Liver (tissue), 9 donors: ENCODE results near the gene CLCN4. TPM values are rescaled to one million over a fixed set of nuclear protein-coding genes. Genes with fewer than 3 reads are reported as not detected.
A peak's percentile ranks its signal among the peaks of the same experiment; 100 is the strongest.

Experiments
- DNase-seq: peaks from one replicate; pipeline ENCODE4 v3.0.0-alpha.2; 2017; ENCODE audit warnings: low spot score
- H3K27ac ChIP-seq, 2 donors: one replicate each; pipeline ENCODE4 v1.7.0; 2013; ENCODE audit warnings: inconsistent platforms in 2 of 2, low read length in 2 of 2, control low read depth in 1 of 2, low read depth in 1 of 2, mild to moderate bottlenecking in 1 of 2
- H3K27me3 ChIP-seq, 4 donors: one replicate each; pipeline versions ENCODE4 v1.6.1 to v1.7.0; 2013; ENCODE audit warnings: low read length in 3 of 4, inconsistent platforms in 1 of 4, mild to moderate bottlenecking in 1 of 4, moderate library complexity in 1 of 4; ENCODE audit not compliant: control insufficient read depth in 4 of 4, insufficient read depth in 4 of 4
- H3K36me3 ChIP-seq, 4 donors: one replicate each; pipeline versions ENCODE4 v1.6.1 to v1.7.0; 2013; ENCODE audit warnings: low read length in 3 of 4, mild to moderate bottlenecking in 3 of 4, low read depth in 1 of 4, moderate library complexity in 1 of 4; ENCODE audit not compliant: control insufficient read depth in 4 of 4, insufficient read depth in 3 of 4
- H3K4me1 ChIP-seq, 4 donors: one replicate each; pipeline versions ENCODE4 v1.6.1 to v1.7.0; 2013; ENCODE audit warnings: low read length in 3 of 4, mild to moderate bottlenecking in 3 of 4, moderate library complexity in 1 of 4; ENCODE audit not compliant: control insufficient read depth in 4 of 4, insufficient read depth in 4 of 4
- H3K4me3 ChIP-seq, 3 donors: one replicate each; pipeline versions ENCODE4 v1.6.1 to v1.7.0; 2013; ENCODE audit warnings: low read length in 3 of 3, control low read depth in 1 of 3, low read depth in 1 of 3, mild to moderate bottlenecking in 1 of 3
- H3K9ac ChIP-seq, 2 donors: one replicate each; pipeline ENCODE4 v1.7.0; 2013; ENCODE audit warnings: low read length in 2 of 2, mild to moderate bottlenecking in 2 of 2, moderate library complexity in 2 of 2, control low read depth in 1 of 2, low read depth in 1 of 2
- H3K9me3 ChIP-seq, 4 donors: one replicate each; pipeline versions ENCODE4 v1.6.1 to v1.7.0; 2013; ENCODE audit warnings: low read length in 3 of 4; ENCODE audit not compliant: control insufficient read depth in 4 of 4
- ATF3 ChIP-seq: IDR thresholded peaks from 2 replicates; pipeline ENCODE4 v1.6.1; 2016; ENCODE audit warnings: antibody characterized with exemption
- EGR1 ChIP-seq, 2 donors: IDR thresholded peaks; 2 replicates each; pipeline ENCODE4 v1.6.1; 2016 to 2018; ENCODE audit warnings: antibody characterized with exemption in 2 of 2, low read depth in 2 of 2
- FOXA1 ChIP-seq: IDR thresholded peaks from 2 replicates; pipeline ENCODE4 v1.6.1; 2016; ENCODE audit warnings: antibody characterized with exemption
- HNF4A ChIP-seq, 2 donors: conservative IDR thresholded peaks; 2 replicates each; pipeline ENCODE4 v1.6.1; 2016; ENCODE audit warnings: antibody characterized with exemption in 2 of 2, mild to moderate bottlenecking in 2 of 2
- HNF4G ChIP-seq: IDR thresholded peaks from 2 replicates; pipeline ENCODE4 v1.6.1; 2016; ENCODE audit warnings: antibody characterized with exemption
- JUND ChIP-seq, 2 donors: IDR thresholded peaks; 2 replicates each; pipeline ENCODE4 v1.6.1; 2016; ENCODE audit warnings: antibody characterized with exemption in 2 of 2
- MAX ChIP-seq: IDR thresholded peaks from 2 replicates; pipeline ENCODE4 v1.6.1; 2016; ENCODE audit warnings: antibody characterized with exemption
- NR2F2 ChIP-seq: IDR thresholded peaks from 2 replicates; pipeline ENCODE4 v1.6.1; 2016; ENCODE audit warnings: antibody characterized with exemption
- RAD21 ChIP-seq, 2 donors: IDR thresholded peaks; 2 replicates each; pipeline ENCODE4 v1.6.1; 2016; ENCODE audit warnings: antibody characterized with exemption in 2 of 2, mild to moderate bottlenecking in 2 of 2
- REST ChIP-seq: IDR thresholded peaks from 2 replicates; pipeline ENCODE4 v1.6.1; 2016; ENCODE audit warnings: antibody characterized with exemption, mild to moderate bottlenecking
- RXRA ChIP-seq, 2 donors: IDR thresholded peaks; 2 replicates each; pipeline ENCODE4 v1.6.1; 2017 to 2018; ENCODE audit warnings: antibody characterized with exemption in 2 of 2, mild to moderate bottlenecking in 1 of 2
- SP1 ChIP-seq: IDR thresholded peaks from 2 replicates; pipeline ENCODE4 v1.6.1; 2018; ENCODE audit warnings: antibody characterized with exemption, mild to moderate bottlenecking
- TAF1 ChIP-seq: conservative IDR thresholded peaks from 2 replicates; pipeline ENCODE4 v1.6.1; 2016; ENCODE audit warnings: antibody characterized with exemption, mild to moderate bottlenecking
- YY1 ChIP-seq: IDR thresholded peaks from 2 replicates; pipeline ENCODE4 v1.6.1; 2016; ENCODE audit warnings: antibody characterized with exemption, mild to moderate bottlenecking
- ZBTB33 ChIP-seq: IDR thresholded peaks from 2 replicates; pipeline ENCODE4 v1.6.1; 2016; ENCODE audit warnings: antibody characterized with exemption
- WGBS: extraction: QIAGEN DNeasy Blood & Tissue Kit; methylation state at CpG from one replicate; pipeline ENCODE4 v1.1.7; 2013; 5-methylcytosine and 5-hydroxymethylcytosine counted together
- polyA plus RNA-seq, 2 donors: library from polyadenylated mRNA; stranded (reverse) in 1 of 2; unstranded in 1 of 2; fragments of 200-250 nt in 1 of 2; fragments of >200 nt in 1 of 2; fragmentation: Nextera tagmentation in 1 of 2; extraction: Ambion mirVana in 1 of 2; gene quantifications; one replicate each; pipeline versions ENCODE4 v1.2.1 to v1.2.3, GENCODE V29; 2013 to 2015
- total RNA-seq, 2 donors: library from RNA; depleted of rRNA; stranded (reverse); fragments of >200 nt; gene quantifications; one replicate each; pipeline ENCODE4 v1.2.3, GENCODE V29; 2014
- donor health status: healthy.
- donor health status: healthy.
- donor health status: healthy.
- donor health status: healthy.
- donor health status: healthy.

The CLCN4 gene
- total and polyA plus RNA-seq, 4 donors: 1.5 to 10.9 (median 4.0) TPM

GRCh38 chrX:10152086-10152485 lies 4.7 kb upstream of the CLCN4 start (continued):
- TF ChIP-seq TAF1: no peak

GRCh38 chrX:10155137-10155536 lies 1.6 kb upstream of the CLCN4 start:
- no peaks in the 10 kb centered on the region for H3K9me3 ChIP-seq
- H3K4me3 ChIP-seq: no peak overlapping the region
- H3K36me3 ChIP-seq: no peaks in the 10 kb centered on the region
- H3K9ac ChIP-seq: no peak overlapping the region
- no peak overlapping the region for H3K27ac ChIP-seq
- DNase-seq: no peak
- WGBS: 85% methylated on average over 4 of the region's 4 CpGs
- TF ChIP-seq SP1: no peak
- no peak for TF ChIP-seq ATF3
- TF ChIP-seq YY1: no peak
- no peak for TF ChIP-seq JUND (IDR thresholded peaks at IDR 0.05)
- no peak for TF ChIP-seq HNF4A (conservative IDR thresholded peaks at IDR 0.05)
- no peak for TF ChIP-seq RAD21 (IDR thresholded peaks at IDR 0.05)
- no peak for TF ChIP-seq EGR1 (IDR thresholded peaks at IDR 0.05; ENCODE audit: low read depth in 2 of 2)
- no peak for TF ChIP-seq FOXA1
- TF ChIP-seq HNF4G: no peak
- no peak for TF ChIP-seq ZBTB33
- TF ChIP-seq RXRA (IDR thresholded peaks at IDR 0.05): no peak
- TF ChIP-seq NR2F2: no peak
- no peaks in the 10 kb centered on the region for H3K27me3 ChIP-seq
- peaks cover 0 to 5% (median 3%) of the 10 kb centered on the region in 4 donors for H3K4me1 ChIP-seq

GRCh38 chrX:10157032-10157341 lies 212 bp downstream of the CLCN4 start:
- Histone ChIP-seq H3K36me3 (no peaks in the 10 kb centered on the region), H3K9ac (peak overlapping the region; percentile 52 to 96), H3K27ac (peak overlapping the region; percentile 72 to 86), H3K27me3 (no peaks in the 10 kb centered on the region), H3K9me3 (no peaks in the 10 kb centered on the region), H3K4me3 (peak overlapping the region; percentile 35 to 54 (median 45)), H3K4me1 (peaks cover 0 to 5% (median 3%) of the 10 kb centered on the region in 4 donors)
- DNase-seq: no peak
- TF ChIP-seq MAX (no peak), TAF1 (peak; percentile 0)
- WGBS: 6% methylated on average over 7 of the region's 7 CpGs

GRCh38 chrX:10157543-10157942 lies 768 bp downstream of the CLCN4 start:
- WGBS: 29% methylated on average over 3 of the region's 3 CpGs
- Histone ChIP-seq H3K4me3 (peak overlapping the region in 2 of 3 donors; percentile 45 to 54), H3K9ac (peak overlapping the region; percentile 52 to 96), H3K4me1 (peaks cover 0 to 5% (median 3%) of the 10 kb centered on the region in 4 donors), H3K9me3 (no peaks in the 10 kb centered on the region), H3K27ac (peak overlapping the region; percentile 72 to 86), H3K27me3 (no peaks in the 10 kb centered on the region), H3K36me3 (no peaks in the 10 kb centered on the region)
- no peak for DNase-seq
- TF ChIP-seq JUND (IDR thresholded peaks at IDR 0.05) (peak; percentile 16 to 49), REST (no peak)
